Fibroblast of skin of right quadriceps (primary cell): ENCODE measurements around the gene LHPP.

Source experiments
- DNase-seq: peaks from one replicate; pipeline ENCODE4 v3.0.0-alpha.2; 2013

Gene LHPP

GRCh38 chr10:124522933-124523871 is 61.6 kb downstream of the LHPP start:
- no peak for DNase-seq

- peak; percentile 21 for DNase-seq
Measured at GRCh38 chr10:124523901-124524300, 62.3 kb downstream of the LHPP start.

GRCh38 chr10:124524991-124525653 is 63.5 kb downstream of the LHPP start:
- no peak for DNase-seq

GRCh38 chr10:124525751-124526600 is 64.4 kb downstream of the LHPP start:
- DNase-seq = no peak

- DNase-seq = no peak
Measured at GRCh38 chr10:124526621-124527267, 65.1 kb downstream of the LHPP start.

GRCh38 chr10:124527874-124528395 is 66.3 kb downstream of the LHPP start:
- no peak for DNase-seq

GRCh38 chr10:124529661-124530214 is 68.1 kb downstream of the LHPP start:
- no peak for DNase-seq

GRCh38 chr10:124530215-124530665 is 68.6 kb downstream of the LHPP start:
- DNase-seq = peak; percentile 70

GRCh38 chr10:124530816-124531215 is 69.2 kb downstream of the LHPP start:
- no peak for DNase-seq

GRCh38 chr10:124532106-124532641 is 70.6 kb downstream of the LHPP start:
- no peak for DNase-seq

GRCh38 chr10:124532788-124533187 is 71.2 kb downstream of the LHPP start:
- no peak for DNase-seq

- no peak for DNase-seq
Measured at GRCh38 chr10:124533266-124533665, 71.6 kb downstream of the LHPP start.

- DNase-seq = no peak
Measured at GRCh38 chr10:124534231-124534798, 72.7 kb downstream of the LHPP start.

- no peak for DNase-seq
Measured at GRCh38 chr10:124534826-124535601, 73.4 kb downstream of the LHPP start.

GRCh38 chr10:124535731-124536495 is 74.3 kb downstream of the LHPP start:
- DNase-seq = no peak

GRCh38 chr10:124536496-124537050 is 75.0 kb downstream of the LHPP start:
- DNase-seq = no peak

GRCh38 chr10:124537166-124537725 is 75.6 kb downstream of the LHPP start:
- DNase-seq = no peak

- DNase-seq = no peak
Measured at GRCh38 chr10:124537891-124538290, 76.3 kb downstream of the LHPP start.

GRCh38 chr10:124538706-124539105 is 77.1 kb downstream of the LHPP start:
- DNase-seq = no peak
